Cardiac septum (tissue), 1 donor: ENCODE measurements around the gene BNC2. TPM values are rescaled to one million over a fixed set of nuclear protein-coding genes. Genes with fewer than 3 reads are reported as not detected.

Experiments used
- DNase-seq: peaks from one replicate; pipeline ENCODE4 v3.0.0-alpha.2; 2020; ENCODE audit warnings: low spot score
- intact Hi-C: fragments of 100-400 bp; cut with DNase I; formaldehyde crosslinking; loops from one replicate; pipeline ENCODE4 v1.14.0; 2022
- total RNA-seq: library from RNA; stranded (reverse); fragmentation: NEBNext Ultra II Directional; extraction: Animal tissue kit (Norgen Biotek cat#: 25700); gene quantifications from one replicate; pipeline ENCODE4 v1.2.1, GENCODE V29; 2021
- donor health status: DM: no; HTN: no; CAD: no.

The BNC2 gene
- total RNA-seq, 1 donor from 2014 or later = 6.6 TPM

DNA sequence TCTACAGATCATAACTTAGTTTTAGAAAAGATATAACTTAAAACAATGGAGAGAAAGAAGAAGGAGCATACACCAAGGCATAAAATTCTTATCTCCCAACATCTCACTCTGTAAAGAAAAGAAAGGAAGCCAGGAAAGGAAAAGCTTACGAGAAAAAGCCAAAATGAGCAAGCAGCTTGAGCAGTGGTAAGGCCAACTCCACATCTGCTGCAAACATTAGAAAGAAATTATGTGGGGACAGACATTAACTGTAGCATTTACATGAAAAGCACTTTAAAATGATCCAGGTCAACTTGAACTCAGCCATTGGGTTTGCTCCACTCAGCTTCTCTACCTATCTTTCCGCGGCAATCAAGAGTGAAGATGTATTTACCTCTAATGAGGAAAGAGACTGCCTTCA, 176.9 kb downstream of the BNC2 start:
- intact Hi-C loops = no loop called here
- DNase-seq = no peak

DNA sequence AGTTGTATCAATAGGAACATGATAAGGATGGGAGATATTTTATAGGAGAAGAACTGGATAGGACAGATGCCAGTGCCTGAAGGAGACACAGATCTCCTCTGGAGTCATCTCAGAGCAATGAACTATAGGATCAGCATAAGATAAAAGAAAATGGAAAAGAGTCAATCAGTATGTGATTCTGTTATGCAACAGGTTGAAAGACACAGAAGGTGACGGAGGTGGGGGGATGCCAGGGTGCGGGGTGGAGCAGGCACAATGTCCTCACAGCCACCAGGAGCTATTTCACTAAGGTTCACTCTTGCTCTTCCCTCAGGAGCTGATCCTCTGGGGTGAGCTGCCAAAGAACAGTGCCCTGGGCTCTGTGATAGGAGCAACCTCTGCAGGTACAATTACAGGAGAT, 179.8 kb downstream of the BNC2 start:
- no peak for DNase-seq
- intact Hi-C loops = no loop called here

DNA sequence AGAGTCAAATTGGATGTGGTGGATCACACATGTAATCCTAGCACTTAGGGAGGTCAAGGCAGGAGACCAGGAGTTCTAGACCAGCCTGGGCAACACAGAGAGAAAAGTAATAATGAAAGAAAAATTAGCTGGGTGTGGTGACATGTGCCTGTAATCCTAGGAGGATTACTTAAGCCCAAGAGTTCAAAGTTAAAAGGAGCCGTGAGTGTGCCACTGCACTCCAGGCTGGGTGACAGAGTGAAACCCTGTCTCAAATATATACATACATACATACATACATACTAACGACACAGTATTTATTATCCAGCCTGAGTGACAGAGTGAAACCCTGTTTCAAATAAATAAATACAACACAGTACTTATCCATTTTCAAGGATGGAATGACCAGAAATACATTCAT, 180.3 kb downstream of the BNC2 start:
- intact Hi-C loops = no loop called here
- DNase-seq = no peak

DNA sequence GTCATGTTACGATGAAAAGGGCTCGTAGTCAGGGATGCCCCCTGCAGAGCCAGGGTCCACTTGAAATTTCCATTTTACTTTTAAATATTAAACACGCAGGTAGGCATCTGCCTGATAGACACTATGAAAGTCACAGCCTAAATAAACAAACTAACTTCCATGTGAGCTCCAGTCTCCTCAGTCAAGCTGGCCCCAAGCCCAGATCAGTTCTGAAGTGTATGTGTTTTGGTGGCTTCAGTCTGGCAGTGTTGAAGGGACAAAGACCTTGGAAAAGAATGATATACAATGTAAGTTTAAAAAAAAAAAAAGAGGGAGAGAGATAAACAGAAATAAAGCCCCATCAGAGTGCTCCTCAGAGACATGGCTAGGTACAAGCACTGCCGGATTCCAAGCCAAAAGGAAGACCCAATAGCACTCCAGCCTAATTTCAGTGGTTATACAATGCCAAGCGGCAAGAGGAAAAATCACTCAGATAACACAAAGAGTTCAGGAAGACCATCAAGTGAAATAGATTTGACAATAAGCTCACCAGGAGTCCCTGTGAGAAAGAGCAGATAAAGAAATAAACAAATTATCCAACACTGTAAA, 181.0 kb downstream of the BNC2 start:
- DNase-seq = no peak
- intact Hi-C loops = no loop called here

DNA sequence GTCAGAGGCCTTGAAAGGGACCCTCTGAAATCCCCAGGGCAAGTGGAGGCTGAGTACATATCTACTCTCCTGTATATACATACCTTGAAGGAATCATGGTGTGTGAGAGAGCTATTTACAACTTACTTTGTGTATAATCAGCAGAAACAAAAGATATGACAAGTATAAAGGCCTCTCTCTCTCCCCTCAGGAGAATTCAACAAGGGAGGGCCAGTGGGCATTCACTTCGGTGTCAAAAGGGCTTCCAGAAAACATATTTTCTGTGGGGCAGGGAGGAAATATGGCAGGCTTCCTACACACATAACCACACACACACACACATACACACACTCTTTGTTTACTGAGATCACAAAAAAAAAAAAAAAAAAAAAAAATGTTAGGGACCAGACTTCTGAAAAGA, 181.7 kb downstream of the BNC2 start:
- intact Hi-C loops = no loop called here
- DNase-seq = no peak

DNA sequence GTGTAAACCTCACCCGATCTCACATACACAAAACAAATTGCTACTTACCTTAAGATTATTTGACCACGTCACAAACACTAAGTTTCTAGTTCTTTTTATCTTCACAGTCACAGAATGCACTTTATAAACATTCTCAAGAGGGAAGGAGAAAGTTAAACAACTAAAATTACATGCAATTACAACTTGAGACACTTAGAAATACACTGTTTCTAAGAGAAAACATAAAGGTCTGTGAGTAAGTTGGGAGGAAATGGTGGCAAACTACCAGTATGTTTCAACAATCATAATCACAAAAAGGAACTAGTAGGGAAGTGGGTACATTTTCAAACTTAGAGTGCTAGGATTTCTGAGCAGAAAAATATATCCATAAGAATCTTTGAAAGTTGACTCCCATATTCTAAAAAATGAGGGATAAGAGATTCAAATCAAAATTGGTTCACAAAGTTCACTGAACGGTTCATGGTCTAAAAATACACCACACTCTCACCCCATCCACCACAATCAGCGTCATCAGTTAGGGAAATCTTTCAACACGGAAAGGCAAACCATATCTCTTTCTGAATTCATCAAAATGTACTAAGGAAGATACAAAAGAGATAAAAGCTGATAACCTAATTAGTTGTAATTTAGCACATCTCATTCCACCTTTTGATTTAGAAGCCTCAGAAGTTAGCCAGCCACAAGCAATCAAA, 182.6 kb downstream of the BNC2 start:
- DNase-seq = no peak
- intact Hi-C loops = no loop called here

DNA sequence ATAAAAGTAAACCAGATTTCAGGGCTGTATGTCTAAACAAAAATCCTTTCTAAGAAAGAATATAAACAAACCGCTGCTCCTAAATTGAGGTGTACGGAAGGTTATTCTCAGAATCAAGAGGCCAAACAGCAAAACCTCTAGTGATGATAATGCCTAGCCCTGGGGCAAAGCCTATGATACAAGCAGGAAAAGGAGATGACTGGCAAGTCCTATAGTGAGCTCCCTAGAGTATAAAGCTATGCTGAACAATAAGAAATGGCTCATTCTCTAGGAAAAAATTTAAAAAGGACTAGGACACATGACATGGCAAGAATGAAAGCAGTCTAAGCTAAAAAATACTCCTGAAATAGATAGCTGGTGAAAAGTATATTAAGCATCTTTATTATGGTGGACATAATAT, 187.1 kb downstream of the BNC2 start:
- intact Hi-C loops = no loop called here
- DNase-seq = no peak

DNA sequence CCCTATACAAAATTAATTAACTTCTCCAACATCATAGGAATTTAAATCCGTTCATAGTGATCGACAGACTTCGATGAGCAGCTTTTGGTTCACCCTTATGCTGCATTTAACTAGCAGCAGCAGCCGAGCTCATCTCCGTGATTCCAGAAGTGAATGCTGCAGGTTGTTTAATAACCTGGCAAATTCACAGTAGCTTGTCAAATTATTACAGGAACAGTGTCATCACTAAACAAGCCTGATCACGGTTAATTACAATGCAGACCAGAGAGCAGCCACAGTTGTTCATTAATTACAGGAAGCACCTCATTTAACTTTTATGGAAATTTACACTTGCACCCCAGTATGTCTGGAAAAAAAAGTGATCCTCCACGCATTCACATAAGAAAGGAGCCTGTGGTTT, 188.2 kb downstream of the BNC2 start:
- intact Hi-C loops = no loop called here
- DNase-seq = no peak

DNA sequence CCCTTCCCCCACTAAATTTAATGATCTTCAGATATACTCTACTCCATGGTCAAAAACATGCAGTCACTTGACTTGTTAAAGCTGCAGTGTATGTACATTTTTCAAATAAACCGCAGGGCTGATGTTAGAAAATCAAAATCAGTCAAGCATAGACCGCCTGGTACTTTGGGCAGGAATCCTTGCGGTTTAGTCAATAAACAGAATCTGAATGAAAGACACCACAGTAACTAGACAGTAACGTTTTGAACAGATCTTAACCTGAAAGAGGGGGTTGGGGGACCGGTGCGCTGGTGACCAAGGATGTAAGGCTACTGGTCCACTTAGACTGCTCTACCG, 188.8 kb downstream of the BNC2 start:
- intact Hi-C loops = no loop called here
- no peak for DNase-seq

DNA sequence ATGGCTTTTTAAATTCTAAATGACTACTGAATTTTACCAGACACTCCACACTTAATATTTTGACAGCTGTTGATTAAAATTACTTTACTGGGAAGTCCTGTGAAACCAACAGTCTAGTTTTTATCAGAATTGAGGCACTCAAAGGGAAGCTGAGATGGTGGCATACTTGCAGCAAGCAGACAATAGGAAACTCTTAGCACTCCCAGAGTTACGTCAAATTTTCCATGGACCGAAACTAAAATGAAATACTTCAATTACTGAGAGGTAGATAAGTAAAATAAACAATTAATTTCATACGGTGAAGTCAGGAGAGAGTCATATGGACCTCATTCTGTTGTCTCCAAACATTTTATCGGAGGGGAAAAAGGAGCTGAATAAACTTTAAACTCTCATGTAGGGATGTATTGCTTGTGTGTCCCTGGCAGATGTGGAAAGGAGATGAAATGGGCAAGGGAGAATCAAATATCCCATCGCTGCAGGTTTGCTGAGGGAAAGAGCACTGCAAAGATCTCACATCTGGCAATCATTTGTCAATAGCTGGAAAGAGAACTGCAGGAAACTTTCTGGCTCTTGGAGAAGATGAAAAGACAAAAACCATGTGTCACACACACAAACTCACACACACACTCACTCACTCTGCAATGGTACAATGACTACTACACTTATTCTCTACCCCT, 189.4 kb downstream of the BNC2 start:
- intact Hi-C loops = no loop called here
- DNase-seq = no peak

DNA sequence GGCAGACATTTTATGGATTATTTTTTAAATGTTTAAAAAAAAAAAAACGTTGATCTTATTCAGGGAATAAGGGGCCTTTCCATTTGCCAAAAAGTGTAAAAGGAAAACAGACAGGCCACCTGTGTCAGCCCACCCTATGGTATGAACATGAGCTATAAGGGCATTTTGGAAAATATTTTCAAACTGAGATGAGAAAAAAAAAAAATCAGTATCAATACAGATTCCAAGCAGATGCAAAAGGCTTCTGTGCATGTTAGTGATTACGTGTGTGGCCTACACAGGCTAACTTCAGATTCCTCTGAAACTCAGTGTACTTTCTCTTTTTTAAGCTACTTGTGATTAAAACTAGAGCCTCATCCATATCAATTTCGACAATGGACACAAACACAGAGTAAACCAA, 189.9 kb downstream of the BNC2 start:
- no peak for DNase-seq
- intact Hi-C loops = no loop called here

DNA sequence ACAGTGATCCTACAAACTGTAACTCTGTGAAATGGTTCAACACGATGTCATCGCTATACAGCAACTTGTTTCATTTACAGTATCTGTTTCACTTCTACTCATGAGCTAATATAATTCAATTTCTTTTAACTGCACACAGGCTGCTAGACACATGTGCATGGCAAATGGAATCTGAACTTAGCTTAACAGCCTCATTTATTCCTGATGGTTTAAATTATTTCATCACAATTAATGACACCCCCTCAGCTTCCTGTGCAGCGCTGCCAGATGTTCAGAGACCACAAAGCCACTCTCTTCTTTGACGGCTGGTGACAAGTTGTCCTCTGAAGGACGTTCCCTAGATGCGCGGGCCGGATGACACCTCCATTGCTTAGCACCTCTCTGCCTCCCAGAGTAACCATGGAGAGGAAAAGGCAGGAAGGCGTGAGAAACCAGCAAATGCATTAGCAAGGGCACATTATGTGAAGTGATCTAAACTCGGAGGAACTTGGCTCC, 191.1 kb downstream of the BNC2 start:
- DNase-seq = no peak
- intact Hi-C loops = no loop called here

DNA sequence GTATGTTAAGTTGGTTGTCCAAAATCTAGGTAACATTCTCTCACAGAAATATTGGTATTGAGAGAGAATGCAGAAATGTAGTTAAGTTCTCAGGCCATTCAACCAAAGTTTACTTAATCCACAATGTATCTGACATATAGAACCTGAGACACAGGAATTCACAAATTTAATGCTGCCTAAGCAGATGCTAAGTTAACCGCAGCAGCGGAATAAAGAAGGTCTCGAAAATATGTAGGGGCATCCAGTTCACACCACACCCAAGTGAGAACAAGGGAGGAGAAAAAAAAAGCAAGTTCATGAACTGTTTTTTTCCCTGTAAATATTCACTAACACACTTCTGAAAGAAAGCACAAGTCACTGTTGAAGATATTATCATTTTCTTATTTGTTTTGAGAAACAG, 194.0 kb downstream of the BNC2 start:
- intact Hi-C loops = no loop called here
- DNase-seq = no peak

DNA sequence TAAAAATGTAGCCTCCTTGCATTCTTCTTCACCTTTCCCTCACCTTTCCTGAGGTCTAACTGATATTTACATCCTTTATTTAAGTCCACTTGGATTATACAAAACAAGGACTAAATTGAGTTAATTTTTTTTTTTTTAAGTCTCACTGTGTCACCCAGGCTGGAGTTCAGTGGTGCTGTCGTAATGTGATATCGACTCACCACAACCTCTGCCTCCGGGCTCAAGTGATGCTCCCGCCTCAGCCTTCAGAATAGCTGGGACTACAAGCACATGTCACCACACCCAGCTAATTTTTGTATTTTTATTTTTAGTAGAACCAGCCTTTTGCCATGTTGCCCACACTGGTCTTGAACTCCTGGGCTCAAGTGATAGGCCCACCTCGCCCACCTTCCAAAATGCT, 195.3 kb downstream of the BNC2 start:
- DNase-seq = no peak
- intact Hi-C loops = no loop called here

DNA sequence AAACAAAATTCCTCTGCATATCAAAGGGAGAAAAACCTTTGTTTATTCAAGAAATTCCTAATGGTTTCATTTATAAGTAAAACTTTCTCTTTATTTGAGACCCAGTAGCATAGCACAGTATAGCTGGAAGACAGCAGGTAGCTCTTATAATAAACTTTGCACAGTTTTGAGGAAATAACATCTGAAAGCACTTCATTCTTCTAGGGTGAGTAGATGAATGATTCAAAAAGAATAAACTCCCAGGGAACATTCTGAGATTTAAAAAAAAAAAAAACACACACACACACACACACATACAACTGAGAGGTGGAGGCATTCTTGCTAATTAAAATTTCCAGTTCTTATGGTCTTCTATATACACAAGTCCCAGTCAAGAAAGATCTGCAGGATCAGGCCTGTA, 197.3 kb downstream of the BNC2 start:
- intact Hi-C loops = no loop called here
- DNase-seq = no peak

DNA sequence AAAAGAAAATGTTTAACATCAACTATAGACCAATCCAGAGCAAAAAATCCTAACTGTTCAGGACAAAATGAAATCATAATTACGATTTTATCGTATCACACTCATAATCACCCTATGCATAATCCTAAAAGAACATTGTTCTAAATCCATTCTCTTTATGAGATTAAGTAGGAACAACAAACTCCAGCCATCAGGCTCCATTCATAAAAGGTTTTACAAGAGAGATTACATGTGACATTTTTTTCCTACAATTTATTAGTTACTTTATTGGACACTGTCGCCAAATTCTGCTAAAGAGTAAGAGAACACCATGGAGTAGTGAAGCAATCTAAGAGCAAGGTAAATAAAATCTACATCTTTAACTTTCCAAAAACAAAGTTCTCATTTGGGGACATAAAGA, 198.0 kb downstream of the BNC2 start:
- intact Hi-C loops = no loop called here
- no peak for DNase-seq

DNA sequence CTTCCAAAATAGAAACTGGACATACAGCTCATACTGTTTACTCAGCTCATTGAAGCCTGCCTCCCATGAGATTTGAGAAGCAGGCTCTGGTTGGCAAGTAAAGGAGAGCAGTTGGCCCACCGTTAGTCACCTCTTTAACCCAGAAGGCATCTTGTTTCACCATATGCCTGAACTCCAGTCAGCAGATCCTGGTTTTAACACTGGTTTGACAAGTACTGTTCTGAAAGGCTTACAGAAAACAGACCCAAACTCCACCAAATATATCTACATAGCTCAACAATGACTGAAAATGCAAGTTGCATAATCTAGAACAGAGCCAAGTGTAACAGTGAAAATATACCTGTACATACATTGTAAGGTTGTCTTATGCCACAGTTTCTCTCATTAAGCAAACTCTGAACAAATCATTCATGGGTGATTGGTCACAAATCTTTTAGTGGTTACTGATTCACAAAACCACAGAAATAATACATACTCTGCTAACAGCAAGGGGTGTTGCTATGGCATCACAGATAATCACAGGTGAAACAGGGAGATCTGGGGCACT, 198.8 kb downstream of the BNC2 start:
- DNase-seq = no peak
- intact Hi-C loops = no loop called here

DNA sequence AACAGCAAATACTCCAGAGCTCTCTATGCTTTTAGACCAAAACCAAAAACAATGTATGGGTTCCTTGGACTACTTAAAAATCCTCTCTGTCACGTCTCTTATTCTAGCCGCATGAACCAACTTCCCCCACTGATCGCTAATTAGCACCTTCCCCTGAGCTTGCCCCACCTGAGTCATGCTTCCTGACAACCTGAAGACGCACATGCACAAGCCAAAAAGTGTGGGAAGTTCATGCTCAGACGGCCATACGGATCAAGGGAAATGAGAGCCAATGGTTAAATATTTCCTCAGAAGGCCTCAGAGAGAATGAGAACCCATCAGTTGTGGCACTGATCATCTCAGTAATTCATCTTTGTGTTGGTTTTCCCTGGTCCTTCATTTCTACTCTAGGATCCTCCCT, 199.7 kb downstream of the BNC2 start:
- no peak for DNase-seq
- intact Hi-C loops = no loop called here

DNA sequence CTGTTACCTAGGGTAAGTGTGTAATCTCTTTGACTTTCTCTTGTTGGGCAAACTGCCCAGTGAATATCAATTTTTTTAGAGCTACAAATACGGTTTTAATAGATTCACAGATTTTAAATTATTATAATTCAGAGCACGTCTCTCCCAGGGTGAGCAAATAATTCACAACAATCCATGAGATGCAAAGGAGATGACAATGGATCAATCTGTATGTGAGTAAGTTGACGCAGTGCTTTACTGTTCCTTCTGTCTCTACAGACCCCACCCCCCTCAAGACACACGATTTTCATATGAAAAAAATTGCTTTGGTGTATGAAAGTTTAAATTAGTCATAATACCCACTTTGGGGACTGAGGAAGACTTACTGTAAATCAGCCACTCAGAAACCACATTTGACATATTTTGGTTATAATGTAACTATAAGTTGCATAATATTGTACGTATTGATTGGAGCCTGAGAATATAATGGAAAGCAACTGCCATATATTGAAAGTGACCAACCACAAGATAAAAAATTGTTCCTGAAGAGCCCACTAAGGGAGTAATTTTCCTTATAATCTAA, 201.7 kb downstream of the BNC2 start:
- intact Hi-C loops = no loop called here
- no peak for DNase-seq

DNA sequence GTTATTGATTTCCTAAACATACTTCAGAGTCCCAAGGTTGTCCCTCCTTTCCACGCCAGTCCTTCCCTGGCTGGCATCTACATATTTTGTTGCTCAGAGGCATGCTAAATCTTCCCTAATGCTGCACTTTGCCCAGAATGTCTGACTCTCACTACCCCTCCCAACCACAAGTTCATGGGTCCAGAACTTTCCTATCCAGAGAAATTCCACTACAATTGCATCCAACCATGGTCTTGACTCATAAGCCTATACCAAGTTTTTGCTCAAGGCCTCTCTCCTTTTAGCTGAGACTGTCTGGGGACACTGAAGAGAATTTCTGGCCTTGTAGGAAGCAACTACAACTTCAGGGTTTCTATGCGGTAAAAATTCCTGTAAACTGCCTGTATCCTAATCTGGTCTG, 206.3 kb downstream of the BNC2 start:
- intact Hi-C loops = no loop called here
- no peak for DNase-seq

DNA sequence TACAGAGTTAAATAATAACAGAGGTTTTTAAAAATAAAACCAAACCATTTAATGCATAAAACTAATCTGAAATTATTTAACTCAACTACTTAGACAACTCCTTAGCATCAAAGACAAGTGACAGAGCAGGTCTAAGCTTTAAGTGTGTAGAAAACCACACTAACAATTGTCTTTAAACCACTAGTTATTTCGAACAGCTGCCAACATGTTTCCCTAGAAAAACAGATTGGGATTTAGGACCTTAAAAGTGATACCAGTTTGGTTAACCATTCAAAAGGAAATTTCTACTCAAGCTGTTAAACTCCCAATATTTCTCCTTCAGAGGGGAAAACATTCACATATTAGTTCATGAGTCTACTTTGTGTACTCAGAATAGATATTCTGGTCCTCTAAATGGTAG, 208.7 kb downstream of the BNC2 start:
- intact Hi-C loops = no loop called here
- DNase-seq = no peak
